ENCODE measurements around the gene CBFA2T3. TPM values are rescaled to one million over a fixed set of nuclear protein-coding genes. Genes with fewer than 3 reads are reported as not detected.

CBFA2T3 gene
- polyA plus RNA-seq, 3 donors: 5.3 to 32.2 (median 6.2) TPM

DNA sequence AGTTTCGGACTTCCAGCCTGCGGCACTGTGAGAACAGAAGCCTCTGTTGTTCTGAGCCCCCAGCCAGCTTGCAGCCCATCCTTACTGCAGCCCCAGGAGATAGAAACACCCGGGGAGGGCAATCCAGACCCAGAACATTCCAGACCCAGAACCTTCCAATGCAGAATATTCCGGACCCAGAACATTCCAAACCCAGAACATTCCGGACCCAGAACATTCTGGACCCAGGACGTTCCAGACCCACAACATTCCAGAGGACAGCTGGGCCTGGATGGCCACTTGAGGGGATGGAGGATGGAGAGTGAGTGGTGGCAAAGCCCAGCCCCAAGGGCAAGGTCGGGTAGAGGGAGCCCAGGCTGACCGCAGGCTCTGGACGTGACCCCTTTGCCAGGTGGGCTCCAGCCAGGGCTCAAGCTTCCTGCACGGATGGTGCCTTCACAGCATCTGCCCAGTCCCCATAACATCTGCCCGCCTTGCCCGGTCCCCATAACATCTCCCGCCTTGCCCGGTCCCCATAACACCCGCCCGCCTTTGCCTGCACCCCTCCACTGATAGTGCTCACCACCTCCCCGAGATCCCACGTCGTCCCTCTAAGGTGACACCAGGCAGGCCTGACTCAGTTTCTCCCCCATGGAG lies 3.5 kb downstream of the CBFA2T3 start:
- Histone ChIP-seq H3K4me1 (ENCODE audit: control insufficient read depth in 1 of 2, insufficient read depth in 2 of 2, low read length in 2 of 2) (peaks cover 94 to 100% of the 10 kb centered on the region in 2 donors), H3K4me2 (replicated peaks; ENCODE audit: extremely low read depth, low read length, poor library complexity, severe bottlenecking) (peak overlapping the region; percentile 96), H3K9me3 (replicated peaks in 1 of 2; ENCODE audit: control insufficient read depth in 1 of 2, insufficient read depth in 1 of 2, low read length in 2 of 2) (no peaks in the 10 kb centered on the region), H3K4me3 (replicated peaks in 1 of 3; ENCODE audit: low read depth in 2 of 3, low read length in 3 of 3) (peak overlapping the region in 1 of 3 experiments; percentile 95), H3K9ac (ENCODE audit: insufficient read depth, low read length, poor library complexity, severe bottlenecking) (peak overlapping the region; percentile 75), H2AFZ (ENCODE audit: insufficient read depth, low read depth, low read length, poor library complexity, severe bottlenecking) (no peak overlapping the region), H3K36me3 (replicated peaks in 1 of 2; ENCODE audit: control insufficient read depth in 1 of 2, insufficient read depth in 2 of 2, low read length in 2 of 2) (peaks cover 6 to 14% of the 10 kb centered on the region in 2 donors), H3K79me2 (ENCODE audit: insufficient read depth, low read length) (peaks cover 81% of the 10 kb centered on the region), H3K27me3 (ENCODE audit: control insufficient read depth in 2 of 2, insufficient read depth in 2 of 2, low read length in 2 of 2) (no peaks in the 10 kb centered on the region), H4K20me1 (ENCODE audit: insufficient read depth, low read length) (peaks cover 70% of the 10 kb centered on the region), H3K27ac (ENCODE audit: low read depth in 1 of 2, low read length in 2 of 2) (no peak overlapping the region)
- no peak for DNase-seq
- Mint-ChIP-seq H3K36me3 (peaks cover 23 to 33% of the 10 kb centered on the region in 2 donors), H3K9me3 (peaks cover 0 to 3% (median 0%) of the 10 kb centered on the region in 7 donors), H3K4me1 (peaks cover 82% of the 10 kb centered on the region), H3K27me3 (ENCODE audit: low read depth in 3 of 3) (peaks cover 0 to 15% (median 8%) of the 10 kb centered on the region in 3 donors), H3K4me3 (peak overlapping the region; percentile 61 to 99), H3K27ac (no peak overlapping the region)
- WGBS (ENCODE audit: insufficient coverage): 75% methylated on average over 15 of the region's 19 CpGs
- TF ChIP-seq, protein P1, sequence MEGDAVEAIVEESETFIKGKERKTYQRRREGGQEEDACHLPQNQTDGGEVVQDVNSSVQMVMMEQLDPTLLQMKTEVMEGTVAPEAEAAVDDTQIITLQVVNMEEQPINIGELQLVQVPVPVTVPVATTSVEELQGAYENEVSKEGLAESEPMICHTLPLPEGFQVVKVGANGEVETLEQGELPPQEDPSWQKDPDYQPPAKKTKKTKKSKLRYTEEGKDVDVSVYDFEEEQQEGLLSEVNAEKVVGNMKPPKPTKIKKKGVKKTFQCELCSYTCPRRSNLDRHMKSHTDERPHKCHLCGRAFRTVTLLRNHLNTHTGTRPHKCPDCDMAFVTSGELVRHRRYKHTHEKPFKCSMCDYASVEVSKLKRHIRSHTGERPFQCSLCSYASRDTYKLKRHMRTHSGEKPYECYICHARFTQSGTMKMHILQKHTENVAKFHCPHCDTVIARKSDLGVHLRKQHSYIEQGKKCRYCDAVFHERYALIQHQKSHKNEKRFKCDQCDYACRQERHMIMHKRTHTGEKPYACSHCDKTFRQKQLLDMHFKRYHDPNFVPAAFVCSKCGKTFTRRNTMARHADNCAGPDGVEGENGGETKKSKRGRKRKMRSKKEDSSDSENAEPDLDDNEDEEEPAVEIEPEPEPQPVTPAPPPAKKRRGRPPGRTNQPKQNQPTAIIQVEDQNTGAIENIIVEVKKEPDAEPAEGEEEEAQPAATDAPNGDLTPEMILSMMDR (IDR thresholded peaks at IDR 0.05): no peak
- intact Hi-C loops (cut with micrococcal nuclease): no loop called here

DNA sequence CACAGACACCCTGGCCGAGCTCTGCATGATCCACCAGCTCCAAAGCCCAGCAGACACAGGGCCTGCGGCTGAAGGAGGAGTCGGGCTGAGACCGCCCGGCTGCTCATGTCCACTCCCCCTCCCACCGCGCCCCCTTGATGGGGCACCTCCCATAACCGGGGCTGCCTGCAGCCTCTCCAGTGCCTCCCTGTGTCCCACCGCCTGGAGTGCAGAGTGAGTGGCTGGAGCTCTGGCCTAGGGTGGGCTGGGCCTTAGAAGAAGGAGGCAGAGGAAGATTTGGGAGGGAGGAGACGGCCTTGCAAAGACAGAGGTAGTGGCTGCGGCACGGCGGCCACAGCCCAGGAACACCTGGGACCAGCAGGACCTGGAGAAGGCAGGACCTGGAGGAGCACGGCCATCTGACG lies 4.0 kb downstream of the CBFA2T3 start:
- H3K36me3 Mint-ChIP-seq: peaks cover 23 to 34% of the 10 kb centered on the region in 2 donors
- peaks cover 0 to 3% (median 0%) of the 10 kb centered on the region in 7 donors for H3K9me3 Mint-ChIP-seq
- H3K4me3 ChIP-seq (replicated peaks in 1 of 3; ENCODE audit: low read depth in 2 of 3, low read length in 3 of 3): peak overlapping the region in 1 of 3 experiments; percentile 61
- no peaks in the 10 kb centered on the region for H3K9me3 ChIP-seq (replicated peaks in 1 of 2; ENCODE audit: control insufficient read depth in 1 of 2, insufficient read depth in 1 of 2, low read length in 2 of 2)
- H3K4me2 ChIP-seq (replicated peaks; ENCODE audit: extremely low read depth, low read length, poor library complexity, severe bottlenecking): peak overlapping the region; percentile 96
- peaks cover 0 to 18% (median 11%) of the 10 kb centered on the region in 3 donors for H3K27me3 Mint-ChIP-seq (ENCODE audit: low read depth in 3 of 3)
- peaks cover 75% of the 10 kb centered on the region for H4K20me1 ChIP-seq (ENCODE audit: insufficient read depth, low read length)
- peak overlapping the region in 2 of 7 donors; percentile 36 to 92 for H3K27ac Mint-ChIP-seq
- peaks cover 6 to 14% of the 10 kb centered on the region in 2 donors for H3K36me3 ChIP-seq (replicated peaks in 1 of 2; ENCODE audit: control insufficient read depth in 1 of 2, insufficient read depth in 2 of 2, low read length in 2 of 2)
- no peak for DNase-seq
- no peak overlapping the region for H3K9ac ChIP-seq (ENCODE audit: insufficient read depth, low read length, poor library complexity, severe bottlenecking)
- peaks cover 82% of the 10 kb centered on the region for H3K4me1 Mint-ChIP-seq
- peaks cover 94 to 100% of the 10 kb centered on the region in 2 donors for H3K4me1 ChIP-seq (ENCODE audit: control insufficient read depth in 1 of 2, insufficient read depth in 2 of 2, low read length in 2 of 2)
- H3K4me3 Mint-ChIP-seq: peak overlapping the region; percentile 61 to 99
- no peak overlapping the region for H2AFZ ChIP-seq (ENCODE audit: insufficient read depth, low read depth, low read length, poor library complexity, severe bottlenecking)
- TF ChIP-seq, protein P1 (IDR thresholded peaks at IDR 0.05): no peak
- peaks cover 85% of the 10 kb centered on the region for H3K79me2 ChIP-seq (ENCODE audit: insufficient read depth, low read length)
- H3K27ac ChIP-seq (ENCODE audit: low read depth in 1 of 2, low read length in 2 of 2): no peak overlapping the region
- intact Hi-C loops (cut with micrococcal nuclease): no loop called here
- WGBS (ENCODE audit: insufficient coverage): 68% methylated on average over 9 of the region's 15 CpGs
- H3K27me3 ChIP-seq (ENCODE audit: control insufficient read depth in 2 of 2, insufficient read depth in 2 of 2, low read length in 2 of 2): no peaks in the 10 kb centered on the region

Measured in CD14-positive monocyte (primary cell).